ENCODE measurements around the gene AURKAIP1.

Gene AURKAIP1

GRCh38 chr1:1348420-1349255, 26.4 kb downstream of the AURKAIP1 start:
- no peak for DNase-seq (ENCODE audit: low read depth in 2 of 2, low spot score in 1 of 2)

- DNase-seq (ENCODE audit: low read depth in 2 of 2, low spot score in 1 of 2), result no peak
Observed at GRCh38 chr1:1347663-1348419, 27.2 kb downstream of the AURKAIP1 start.

GRCh38 chr1:1347026-1347595, 27.9 kb downstream of the AURKAIP1 start:
- no peak for DNase-seq (ENCODE audit: low read depth in 2 of 2, low spot score in 1 of 2)

- DNase-seq (ENCODE audit: low read depth in 2 of 2, low spot score in 1 of 2), result no peak
Observed at GRCh38 chr1:1346501-1346890, 28.5 kb downstream of the AURKAIP1 start.

GRCh38 chr1:1345860-1346500, 29.0 kb downstream of the AURKAIP1 start:
- no peak for DNase-seq (ENCODE audit: low read depth in 2 of 2, low spot score in 1 of 2)

GRCh38 chr1:1345384-1345783, 29.6 kb downstream of the AURKAIP1 start:
- no peak for DNase-seq (ENCODE audit: low read depth in 2 of 2, low spot score in 1 of 2)

- no peak for DNase-seq (ENCODE audit: low read depth in 2 of 2, low spot score in 1 of 2)
Observed at GRCh38 chr1:1344655-1345361, 30.2 kb downstream of the AURKAIP1 start.

GRCh38 chr1:1343811-1344421, 31.1 kb downstream of the AURKAIP1 start:
- DNase-seq (ENCODE audit: low read depth in 2 of 2, low spot score in 1 of 2), result no peak

GRCh38 chr1:1342584-1343115, 32.4 kb downstream of the AURKAIP1 start:
- DNase-seq (ENCODE audit: low read depth in 2 of 2, low spot score in 1 of 2), result no peak

GRCh38 chr1:1342061-1342562, 32.9 kb downstream of the AURKAIP1 start:
- DNase-seq (ENCODE audit: low read depth in 2 of 2, low spot score in 1 of 2), result no peak

- DNase-seq (ENCODE audit: low read depth in 2 of 2, low spot score in 1 of 2), result no peak
Observed at GRCh38 chr1:1341549-1342021, 33.4 kb downstream of the AURKAIP1 start.

GRCh38 chr1:1340791-1341548, 34.0 kb downstream of the AURKAIP1 start:
- DNase-seq (ENCODE audit: low read depth in 2 of 2, low spot score in 1 of 2), result no peak

- DNase-seq (ENCODE audit: low read depth in 2 of 2, low spot score in 1 of 2), result no peak
Observed at GRCh38 chr1:1340185-1340584, 34.8 kb downstream of the AURKAIP1 start.

- DNase-seq (ENCODE audit: low read depth in 2 of 2, low spot score in 1 of 2), result no peak
Observed at GRCh38 chr1:1338278-1338677, 36.7 kb downstream of the AURKAIP1 start.

GRCh38 chr1:1337793-1338147, 37.2 kb downstream of the AURKAIP1 start:
- no peak for DNase-seq (ENCODE audit: low read depth in 2 of 2, low spot score in 1 of 2)

GRCh38 chr1:1336931-1337792, 37.8 kb downstream of the AURKAIP1 start:
- no peak for DNase-seq (ENCODE audit: low read depth in 2 of 2, low spot score in 1 of 2)

GRCh38 chr1:1336446-1336845, 38.6 kb downstream of the AURKAIP1 start:
- DNase-seq (ENCODE audit: low read depth in 2 of 2, low spot score in 1 of 2), result no peak

GRCh38 chr1:1335792-1336248, 39.2 kb downstream of the AURKAIP1 start:
- no peak for DNase-seq (ENCODE audit: low read depth in 2 of 2, low spot score in 1 of 2)

All from stimulated activated CD8-positive, alpha-beta memory T cell treated with anti-CD3 and anti-CD28 coated beads, Interleukin-4, amount 100 ng/mL, for 1 hour (primary cell).